ENCODE data around the gene ATP7A.
"Not testable (repeated sequence)": the region's sequence is repeated elsewhere in the genome, so short reads cannot be mapped to it uniquely, and the experiment has no call there.

The ATP7A gene

GRCh38 chrX:78042601-78043000 is 132.1 kb downstream of the ATP7A start:
- DNase-seq = no peak

GRCh38 chrX:78046362-78046761 is 135.9 kb downstream of the ATP7A start:
- no peak for DNase-seq

- no peak for DNase-seq
Observed at GRCh38 chrX:78048052-78048451, 137.6 kb downstream of the ATP7A start.

GRCh38 chrX:78063687-78064086 is 153.2 kb downstream of the ATP7A start:
- no peak for DNase-seq

GRCh38 chrX:78064152-78064551 is 153.7 kb downstream of the ATP7A start:
- DNase-seq = no peak

- DNase-seq = not testable (repeated sequence)
Observed at GRCh38 chrX:78064698-78065601, 154.5 kb downstream of the ATP7A start.

- no peak for DNase-seq
Observed at GRCh38 chrX:78066110-78066509, 155.6 kb downstream of the ATP7A start.

GRCh38 chrX:78071331-78071730 is 160.8 kb downstream of the ATP7A start:
- DNase-seq = no peak

- peak; percentile 15 for DNase-seq
Observed at GRCh38 chrX:78073147-78074077, 162.9 kb downstream of the ATP7A start.

- no peak for DNase-seq
Observed at GRCh38 chrX:78074088-78074487, 163.6 kb downstream of the ATP7A start.

GRCh38 chrX:78075787-78076389 is 165.4 kb downstream of the ATP7A start:
- DNase-seq = peak; percentile 22

GRCh38 chrX:78081413-78081812 is 170.9 kb downstream of the ATP7A start:
- DNase-seq = not testable (repeated sequence)

- DNase-seq = no peak
Observed at GRCh38 chrX:78092296-78092695, 181.8 kb downstream of the ATP7A start.

- no peak for DNase-seq
Observed at GRCh38 chrX:78098108-78098507, 187.6 kb downstream of the ATP7A start.
